Endothelial cell of umbilical vein (primary cell): Measurements from ENCODE around the gene RANBP3. TPM values are rescaled to one million over a fixed set of nuclear protein-coding genes. Genes with fewer than 3 reads are reported as not detected.

Source experiments
- BruUV-seq: library from RNA; stranded (reverse); fragments of 400-500 nt; replicated peaks from 2 replicates; lab custom pipeline; 2021; lab: Mats Ljungman, UMichigan
- CTCF ChIA-PET: fragments of 300-600, 350-600 bp; sonication (Branson Sonifier 250); formaldehyde crosslinking; loops from one replicate; lab custom pipeline; 2021; ENCODE audit warnings: antibody characterized with exemption, inconsistent platforms; lab: Charles Lee
- POLR2A ChIA-PET: fragments of 300-600, 350-600 bp; sonication (Branson Sonifier 250); formaldehyde crosslinking; loops from one replicate; lab custom pipeline; 2021; ENCODE audit warnings: antibody characterized with exemption, inconsistent platforms; lab: Charles Lee
- DNase-seq: peaks from one replicate; pipeline ENCODE4 v3.0.0-alpha.2; 2011; ENCODE audit warnings: low read depth, low spot score
- FAIRE-seq: peaks from 2 replicates; lab custom pipeline; 2011; peaks lifted over from hg19 to GRCh38; lab: Jason Lieb, UNC
- H2AFZ ChIP-seq: 2 replicates; pipeline ENCODE4 v1.6.0; 2012; ENCODE audit warnings: low read depth, low read length, control low read depth, inconsistent platforms
- H3K27ac ChIP-seq: 2 replicates; pipeline ENCODE4 v1.5.1; 2011; ENCODE audit warnings: low read depth, mild to moderate bottlenecking, control low read depth, low read length, moderate library complexity; ENCODE audit not compliant: insufficient read depth
- H3K27me3 ChIP-seq, 2 experiments: 2 replicates each; pipeline versions ENCODE4 v1.6.0 to v1.6.1; 2011; ENCODE audit warnings: low read length in 2 of 2, mixed read lengths in 1 of 2; ENCODE audit not compliant: control insufficient read depth in 2 of 2, insufficient read depth in 2 of 2
- H3K36me3 ChIP-seq, 2 experiments: 2 replicates in 1 of 2; 3 replicates in 1 of 2; pipeline ENCODE4 v1.5.1; 2011; ENCODE audit warnings: low read length in 2 of 2, mild to moderate bottlenecking in 1 of 2, moderate library complexity in 1 of 2; ENCODE audit not compliant: control insufficient read depth in 2 of 2, insufficient read depth in 2 of 2; ENCODE audit errors: extremely low read depth in 1 of 2
- H3K4me1 ChIP-seq: 3 replicates; pipeline ENCODE4 v1.5.1; 2011; ENCODE audit warnings: mild to moderate bottlenecking, low read length; ENCODE audit not compliant: control insufficient read depth, insufficient read depth; ENCODE audit errors: extremely low read depth
- H3K4me2 ChIP-seq: 2 replicates; pipeline ENCODE4 v1.6.1; 2011; ENCODE audit warnings: low read length, control low read depth, mixed read lengths; ENCODE audit not compliant: insufficient read depth
- H3K4me3 ChIP-seq, 3 experiments: fragments of 200-600 bp in 1 of 3; sonication (generic), shearing (Covaris generic) in 1 of 3; replicated peaks in 1 of 3; 2 replicates each; pipeline ENCODE4 v1.5.1; 2011 to 2016; ENCODE audit warnings: control low read depth in 3 of 3, low read length in 3 of 3, mild to moderate bottlenecking in 2 of 3, inconsistent platforms in 1 of 3, low read depth in 1 of 3, moderate library complexity in 1 of 3; ENCODE audit not compliant: insufficient read depth in 1 of 3
- H3K79me2 ChIP-seq: 2 replicates; pipeline ENCODE4 v1.6.0; 2012; ENCODE audit warnings: low read length, inconsistent platforms; ENCODE audit not compliant: control insufficient read depth, insufficient read depth
- H3K9ac ChIP-seq: replicated peaks from 2 replicates; pipeline ENCODE3; 2011; ENCODE audit warnings: low read length, control low read depth; ENCODE audit not compliant: insufficient read depth; ENCODE audit errors: extremely low read depth
- H3K9me1 ChIP-seq: replicated peaks from 3 replicates; pipeline ENCODE4 v1.6.0; 2011; ENCODE audit warnings: mild to moderate bottlenecking, low read length; ENCODE audit not compliant: control insufficient read depth, insufficient read depth; ENCODE audit errors: extremely low read depth
- H3K9me3 ChIP-seq: replicated peaks from 2 replicates; pipeline ENCODE4 v1.5.1; 2012; ENCODE audit warnings: low read length, inconsistent platforms; ENCODE audit not compliant: control insufficient read depth, insufficient read depth
- H4K20me1 ChIP-seq: replicated peaks from 2 replicates; pipeline ENCODE3; 2011; ENCODE audit warnings: mild to moderate bottlenecking, low read length; ENCODE audit not compliant: control insufficient read depth, insufficient read depth; ENCODE audit errors: extremely low read depth
- FOS ChIP-seq: IDR thresholded peaks from 2 replicates; pipeline ENCODE4 v1.6.1; 2011; ENCODE audit warnings: mild to moderate bottlenecking, low read length, moderate library complexity, borderline replicate concordance; ENCODE audit not compliant: insufficient read depth
- POLR2A ChIP-seq: IDR thresholded peaks from 2 replicates; pipeline ENCODE4 v1.6.1; 2012; ENCODE audit warnings: low read depth, mild to moderate bottlenecking, control low read depth, low read length
- dilution Hi-C: fragments of 300-500 bp; cut with MboI; formaldehyde crosslinking; loops from one replicate; pipeline ENCODE4 v1.15.0; 2019; ENCODE audit warnings: low sequenced_read_pairs; ENCODE audit not compliant: extremely low pct_ligation_motif_present
- intact Hi-C: fragments of 100-400 bp; cut with micrococcal nuclease; formaldehyde crosslinking; loops from one replicate; pipeline ENCODE4 v1.10.0; 2022
- polyA plus RNA-seq, 4 experiments: library from polyadenylated mRNA; depleted of rRNA in 3 of 4; stranded (reverse) in 3 of 4; unstranded in 1 of 4; fragments of >200 nt; gene quantifications; 2 replicates each; pipeline versions ENCODE4 v1.2.1 to v1.2.3, GENCODE V29; 2011 to 2012; ENCODE audit warnings: missing spikeins in 1 of 4
- total RNA-seq: library from RNA; stranded (reverse); gene quantifications from 2 replicates; pipeline ENCODE4 v1.2.3, GENCODE V29; 2021
- TF ChIP-seq, protein P1 (sequence below), 2 donors: IDR thresholded peaks; 1 replicate in 1 of 2; 2 replicates in 1 of 2; pipeline ENCODE4 v1.5.1; 2011; ENCODE audit warnings: low read length in 2 of 2, mild to moderate bottlenecking in 2 of 2, moderate library complexity in 2 of 2, control low read depth in 1 of 2, inconsistent platforms in 1 of 2, low read depth in 1 of 2; ENCODE audit not compliant: insufficient read depth in 1 of 2; ENCODE audit errors: extremely low read depth in 1 of 2

The RANBP3 gene
- total and polyA plus RNA-seq, 2 donors (not counting 3 experiments of a cell fraction or from before 2014, with no cell fraction given): 72.3 to 85.3 TPM

DNA sequence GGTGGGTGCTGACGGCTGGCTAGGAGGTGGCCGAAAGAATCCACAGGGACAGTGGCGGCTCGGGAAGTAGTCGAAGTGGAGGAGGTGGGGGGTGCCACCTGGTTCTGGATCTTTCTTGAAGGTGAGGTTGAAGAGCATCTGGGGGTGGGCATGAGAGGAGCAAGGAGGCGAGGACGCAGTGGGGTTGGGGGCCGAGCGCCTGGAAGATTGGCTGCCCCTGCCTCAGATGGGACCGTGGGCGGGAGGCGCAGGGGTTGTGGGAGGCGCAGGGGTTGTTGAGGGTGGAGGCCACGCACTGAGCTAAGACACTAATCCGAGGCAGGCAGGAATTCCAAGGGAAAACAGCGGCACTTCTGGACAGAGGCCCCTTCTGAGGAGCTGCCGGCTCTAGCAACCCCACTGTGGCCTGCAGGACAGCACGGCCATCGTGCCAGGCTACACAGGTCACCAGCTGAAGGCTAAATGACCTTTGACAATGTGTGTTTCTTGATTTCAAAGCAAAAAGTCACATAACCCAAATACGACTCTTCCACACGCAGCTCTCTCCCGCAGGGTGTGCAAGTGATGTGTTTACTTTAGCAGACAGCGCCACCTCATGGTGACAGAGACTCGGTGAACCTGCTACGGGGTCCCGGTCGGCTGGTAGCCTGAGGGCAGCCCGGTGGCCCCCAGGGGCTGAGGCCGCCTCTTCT lies 44.1 kb upstream of the RANBP3 start:
- ChIA-PET CTCF (interaction anchor here (0.6 to 3.5 kb wide), 52 partner anchors 8 to 350 kb away, joined by 3 to 304 read pairs (median 5); partner anchors contain the start of genes ALKBH7, NDUFA11, NRTN and RANBP3), POLR2A (interaction anchor here (1.7 kb wide), 1 partner anchor 9 kb away, joined by 6 read pairs; no protein-coding TSS in a partner anchor)
- H3K4me2 ChIP-seq: no peak overlapping the region
- DNase-seq (peak; percentile 71), FAIRE-seq (peak; percentile 86)
- TF ChIP-seq POLR2A (no peak), FOS (no peak)
- TF ChIP-seq, protein P1, sequence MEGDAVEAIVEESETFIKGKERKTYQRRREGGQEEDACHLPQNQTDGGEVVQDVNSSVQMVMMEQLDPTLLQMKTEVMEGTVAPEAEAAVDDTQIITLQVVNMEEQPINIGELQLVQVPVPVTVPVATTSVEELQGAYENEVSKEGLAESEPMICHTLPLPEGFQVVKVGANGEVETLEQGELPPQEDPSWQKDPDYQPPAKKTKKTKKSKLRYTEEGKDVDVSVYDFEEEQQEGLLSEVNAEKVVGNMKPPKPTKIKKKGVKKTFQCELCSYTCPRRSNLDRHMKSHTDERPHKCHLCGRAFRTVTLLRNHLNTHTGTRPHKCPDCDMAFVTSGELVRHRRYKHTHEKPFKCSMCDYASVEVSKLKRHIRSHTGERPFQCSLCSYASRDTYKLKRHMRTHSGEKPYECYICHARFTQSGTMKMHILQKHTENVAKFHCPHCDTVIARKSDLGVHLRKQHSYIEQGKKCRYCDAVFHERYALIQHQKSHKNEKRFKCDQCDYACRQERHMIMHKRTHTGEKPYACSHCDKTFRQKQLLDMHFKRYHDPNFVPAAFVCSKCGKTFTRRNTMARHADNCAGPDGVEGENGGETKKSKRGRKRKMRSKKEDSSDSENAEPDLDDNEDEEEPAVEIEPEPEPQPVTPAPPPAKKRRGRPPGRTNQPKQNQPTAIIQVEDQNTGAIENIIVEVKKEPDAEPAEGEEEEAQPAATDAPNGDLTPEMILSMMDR (IDR thresholded peaks at IDR 0.05; ENCODE audit: extremely low read depth in 1 of 2, insufficient read depth in 1 of 2, low read depth in 1 of 2, low read length in 2 of 2): peak; percentile 80 to 85
- no peaks in the 10 kb centered on the region for H4K20me1 ChIP-seq
- no peak overlapping the region for H2AFZ ChIP-seq
- H3K36me3 ChIP-seq: no peaks in the 10 kb centered on the region
- BruUV-seq: no TSS peak
- no peaks in the 10 kb centered on the region for H3K9me1 ChIP-seq
- dilution Hi-C loops (no loop called here), intact Hi-C loops (loop anchor here (1.0 to 5.0 kb wide), 4 partner anchors 35 to 218 kb away; partner anchors contain the start of genes NDUFA11 and VMAC)
- H3K4me3 ChIP-seq: no peak overlapping the region
- H3K79me2 ChIP-seq: no peaks in the 10 kb centered on the region
- H3K9ac ChIP-seq: no peak overlapping the region
- H3K27me3 ChIP-seq: no peaks in the 10 kb centered on the region
- no peaks in the 10 kb centered on the region for H3K9me3 ChIP-seq
- no peak overlapping the region for H3K27ac ChIP-seq
- peaks cover 12% of the 10 kb centered on the region for H3K4me1 ChIP-seq
